HUDEP-2 (cell line): Measurements from ENCODE around the gene RUNX3.

Experiments
- DNase-seq, 76 experiments: peaks; one replicate each; lab custom pipeline; 2025; ENCODE audit not compliant: unreplicated experiment in 76 of 76; lab: John Stamatoyannopoulos, UW

Gene RUNX3

GRCh38 chr1:24903955-24904730 is 25.9 kb downstream of the RUNX3 start:
- DNase-seq, result no peak

- no peak for DNase-seq
Observed at GRCh38 chr1:24903560-24903954, 26.5 kb downstream of the RUNX3 start.

GRCh38 chr1:24903011-24903461 is 27.0 kb downstream of the RUNX3 start:
- DNase-seq, result no peak

- DNase-seq, result no peak
Observed at GRCh38 chr1:24902471-24902891, 27.6 kb downstream of the RUNX3 start.

- DNase-seq, result no peak
Observed at GRCh38 chr1:24901791-24902470, 28.1 kb downstream of the RUNX3 start.

GRCh38 chr1:24900985-24901781 is 28.9 kb downstream of the RUNX3 start:
- DNase-seq, result no peak

GRCh38 chr1:24900486-24900849 is 29.6 kb downstream of the RUNX3 start:
- DNase-seq, result no peak

GRCh38 chr1:24899581-24900485 is 30.2 kb downstream of the RUNX3 start:
- DNase-seq, result no peak

GRCh38 chr1:24898909-24899439 is 31.1 kb downstream of the RUNX3 start:
- DNase-seq, result no peak

GRCh38 chr1:24898152-24898908 is 31.7 kb downstream of the RUNX3 start:
- peak in 23 of 76 experiments; percentile 2 to 40 (median 18) for DNase-seq

- no peak for DNase-seq
Observed at GRCh38 chr1:24897263-24898151, 32.6 kb downstream of the RUNX3 start.

- DNase-seq, result no peak
Observed at GRCh38 chr1:24896596-24897262, 33.3 kb downstream of the RUNX3 start.

GRCh38 chr1:24896176-24896575 is 33.9 kb downstream of the RUNX3 start:
- DNase-seq, result no peak

GRCh38 chr1:24895511-24895910 is 34.6 kb downstream of the RUNX3 start:
- no peak for DNase-seq

GRCh38 chr1:24894002-24894401 is 36.1 kb downstream of the RUNX3 start:
- DNase-seq, result no peak

- no peak for DNase-seq
Observed at GRCh38 chr1:24893431-24893830, 36.6 kb downstream of the RUNX3 start.

- no peak for DNase-seq
Observed at GRCh38 chr1:24892188-24893153, 37.6 kb downstream of the RUNX3 start.
